Osteocyte (in vitro differentiated cells): Measurements from ENCODE around the gene PCDHGA5. TPM values are rescaled to one million over a fixed set of nuclear protein-coding genes. Genes with fewer than 3 reads are reported as not detected.
A peak's percentile ranks its signal among the peaks of the same experiment; 100 is the strongest.
"Not testable (repeated sequence)": the region's sequence is repeated elsewhere in the genome, so short reads cannot be mapped to it uniquely, and the experiment has no call there.

Experiments
- DNase-seq: peaks from one replicate; pipeline ENCODE4 v3.0.0; 2021; ENCODE audit warnings: mixed read lengths; ENCODE audit not compliant: unreplicated experiment; ENCODE audit errors: extremely low spot score
- H3K27ac Mint-ChIP-seq: one replicate; pipeline ENCODE4 v1.8.0; 2021; ENCODE audit warnings: mild to moderate bottlenecking, mixed read lengths; ENCODE audit not compliant: unreplicated experiment
- H3K27me3 Mint-ChIP-seq: one replicate; pipeline ENCODE4 v1.8.0; 2021; ENCODE audit warnings: mixed read lengths; ENCODE audit not compliant: unreplicated experiment
- H3K36me3 Mint-ChIP-seq: one replicate; pipeline ENCODE4 v1.8.0; 2021; ENCODE audit warnings: mixed read lengths; ENCODE audit not compliant: unreplicated experiment
- H3K4me1 Mint-ChIP-seq: one replicate; pipeline ENCODE4 v1.8.0; 2021; ENCODE audit warnings: mixed read lengths; ENCODE audit not compliant: unreplicated experiment
- H3K4me3 Mint-ChIP-seq: one replicate; pipeline ENCODE4 v1.8.0; 2021; ENCODE audit warnings: mild to moderate bottlenecking, moderate library complexity, mixed read lengths; ENCODE audit not compliant: unreplicated experiment
- H3K9me3 Mint-ChIP-seq: one replicate; pipeline ENCODE4 v1.8.0; 2021; ENCODE audit warnings: mixed read lengths; ENCODE audit not compliant: unreplicated experiment
- CTCF ChIP-seq: fragments of 200-600 bp; sonication (generic); IDR thresholded peaks from 2 replicates; pipeline ENCODE4 v1.5.0; 2021; ENCODE audit warnings: antibody characterized with exemption, mild to moderate bottlenecking, moderate library complexity
- total RNA-seq: library from RNA; stranded (reverse); gene quantifications from 2 replicates; pipeline ENCODE4 v1.2.1, GENCODE V29; 2021

The PCDHGA5 gene
- total RNA-seq, 1 donor from 2014 or later = 0.13 TPM

DNA sequence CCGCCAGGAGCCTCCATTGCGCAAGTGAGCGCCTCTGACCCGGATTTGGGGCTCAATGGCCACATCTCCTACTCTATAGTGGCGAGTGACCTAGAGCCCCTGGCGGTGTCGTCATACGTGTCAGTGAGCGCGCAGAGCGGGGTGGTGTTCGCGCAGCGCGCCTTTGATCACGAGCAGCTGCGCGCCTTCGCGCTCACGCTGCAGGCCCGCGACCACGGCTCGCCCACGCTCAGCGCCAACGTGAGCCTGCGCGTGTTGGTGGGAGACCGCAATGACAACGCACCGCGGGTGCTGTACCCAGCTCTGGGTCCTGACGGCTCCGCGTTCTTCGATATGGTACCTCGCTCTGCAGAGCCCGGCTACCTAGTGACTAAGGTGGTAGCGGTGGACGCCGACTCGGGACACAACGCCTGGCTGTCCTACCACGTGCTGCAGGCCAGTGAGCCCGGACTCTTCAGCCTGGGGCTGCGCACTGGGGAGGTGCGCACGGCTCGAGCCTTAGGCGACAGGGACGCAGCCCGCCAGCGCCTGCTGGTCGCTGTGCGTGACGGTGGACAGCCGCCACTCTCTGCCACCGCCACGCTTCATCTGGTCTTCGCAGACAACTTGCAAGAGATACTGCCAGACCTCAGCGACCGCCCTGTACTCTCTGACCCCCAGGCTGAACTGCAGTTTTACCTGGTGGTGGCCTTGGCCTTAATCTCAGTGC, 45.8 kb downstream of the PCDHGA5 start:
- H3K4me1 Mint-ChIP-seq = peaks cover 28% of the 10 kb centered on the region
- peak overlapping the region; percentile 63 for H3K27ac Mint-ChIP-seq
- no peak for DNase-seq
- no peaks in the 10 kb centered on the region for H3K27me3 Mint-ChIP-seq
- peaks cover 18% of the 10 kb centered on the region for H3K9me3 Mint-ChIP-seq
- TF ChIP-seq CTCF = no peak
- peaks cover 54% of the 10 kb centered on the region for H3K36me3 Mint-ChIP-seq
- H3K4me3 Mint-ChIP-seq = peak overlapping the region; percentile 63

GRCh38 chr5:141411575-141411974, 47.6 kb downstream of the PCDHGA5 start:
- no peak for DNase-seq
- peaks cover 29% of the 10 kb centered on the region for H3K9me3 Mint-ChIP-seq
- peaks cover 28% of the 10 kb centered on the region for H3K4me1 Mint-ChIP-seq
- H3K4me3 Mint-ChIP-seq = peak overlapping the region; percentile 50
- TF ChIP-seq CTCF = no peak
- no peaks in the 10 kb centered on the region for H3K27me3 Mint-ChIP-seq
- H3K27ac Mint-ChIP-seq = no peak overlapping the region
- peaks cover 66% of the 10 kb centered on the region for H3K36me3 Mint-ChIP-seq

- Mint-ChIP-seq H3K27me3 (no peaks in the 10 kb centered on the region), H3K27ac (peak within 1 kb of the TSS; percentile 84), H3K4me3 (peak within 1 kb of the TSS; percentile 76), H3K9me3 (peaks cover 31% of the 10 kb centered on the region), H3K36me3 (peaks cover 68% of the 10 kb centered on the region), H3K4me1 (peaks cover 24% of the 10 kb centered on the region)
- TF ChIP-seq CTCF = peak; percentile 62
- DNase-seq = no peak
Measured at GRCh38 chr5:141412854-141413539, 49.0 kb downstream of the PCDHGA5 start, which contains the start of gene PCDHGA10. PCDHGA10 (plus strand) TSS chr5:141412987; CDS start chr5:141413176, 189 bp downstream.

DNA sequence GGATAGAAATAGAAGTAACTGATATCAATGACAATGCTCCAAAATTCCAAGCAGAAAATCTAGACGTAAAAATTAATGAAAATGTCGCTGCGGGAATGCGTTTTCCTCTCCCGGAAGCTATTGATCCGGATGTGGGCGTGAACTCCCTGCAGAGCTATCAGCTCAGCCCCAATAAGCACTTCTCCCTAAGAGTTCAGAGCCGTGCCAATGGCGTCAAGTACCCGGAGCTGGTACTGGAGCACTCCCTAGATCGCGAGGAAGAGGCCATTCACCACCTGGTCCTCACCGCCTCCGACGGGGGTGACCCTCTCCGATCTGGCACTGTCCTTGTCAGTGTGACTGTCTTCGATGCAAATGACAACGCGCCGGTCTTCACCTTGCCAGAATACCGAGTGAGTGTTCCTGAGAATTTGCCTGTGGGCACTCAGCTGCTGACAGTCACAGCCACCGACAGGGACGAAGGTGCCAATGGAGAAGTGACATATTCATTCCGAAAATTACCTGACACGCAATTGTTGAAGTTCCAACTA, 49.6 kb downstream of the PCDHGA5 start:
- Mint-ChIP-seq H3K36me3 (peaks cover 69% of the 10 kb centered on the region), H3K4me3 (peak overlapping the region; percentile 76), H3K27ac (peak overlapping the region; percentile 84), H3K4me1 (peaks cover 22% of the 10 kb centered on the region), H3K27me3 (no peaks in the 10 kb centered on the region), H3K9me3 (peaks cover 31% of the 10 kb centered on the region)
- no peak for DNase-seq
- no peak for TF ChIP-seq CTCF

- not testable (repeated sequence) for H3K27me3 Mint-ChIP-seq, H3K27ac Mint-ChIP-seq, H3K4me3 Mint-ChIP-seq, DNase-seq
- H3K4me1 Mint-ChIP-seq = peaks cover 22% of the 10 kb centered on the region
- H3K36me3 Mint-ChIP-seq = peaks cover 65% of the 10 kb centered on the region
- H3K9me3 Mint-ChIP-seq = peaks cover 34% of the 10 kb centered on the region
Measured at GRCh38 chr5:141414548-141415274, 50.7 kb downstream of the PCDHGA5 start.

DNA sequence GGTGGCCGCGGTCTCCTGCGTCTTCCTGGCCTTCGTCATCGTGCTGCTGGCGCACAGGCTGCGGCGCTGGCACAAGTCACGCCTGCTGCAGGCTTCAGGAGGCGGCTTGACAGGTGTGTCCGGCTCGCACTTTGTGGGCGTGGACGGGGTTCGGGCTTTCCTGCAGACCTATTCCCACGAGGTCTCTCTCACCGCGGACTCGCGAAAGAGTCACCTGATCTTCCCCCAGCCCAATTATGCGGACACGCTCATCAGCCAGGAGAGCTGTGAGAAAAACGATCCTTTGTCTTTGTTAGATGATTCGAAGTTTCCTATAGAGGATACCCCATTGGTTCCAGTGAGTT, 51.3 kb downstream of the PCDHGA5 start:
- Mint-ChIP-seq H3K9me3 (peaks cover 32% of the 10 kb centered on the region), H3K4me1 (peaks cover 20% of the 10 kb centered on the region), H3K36me3 (peaks cover 67% of the 10 kb centered on the region)
- not testable (repeated sequence) for H3K27ac Mint-ChIP-seq, DNase-seq, H3K4me3 Mint-ChIP-seq, H3K27me3 Mint-ChIP-seq
